Upper lobe of left lung (tissue), 4 donors: ENCODE measurements around the gene B3GNT3.

Experiments
- EP300 ChIP-seq, 4 donors: sonication (generic); formaldehyde crosslinking; IDR thresholded peaks; one replicate each; pipeline ENCODE4 v1.5.1; 2017; ENCODE audit warnings: antibody characterized with exemption in 4 of 4, control low read depth in 2 of 4
- POLR2A ChIP-seq, 4 donors: fragments of 450-650 bp; IDR thresholded peaks; one replicate each; pipeline ENCODE4 v1.5.1; 2016 to 2017; ENCODE audit warnings: antibody characterized with exemption in 4 of 4, mild to moderate bottlenecking in 2 of 4
- POLR2AphosphoS5 ChIP-seq, 2 donors: sonication (generic); formaldehyde crosslinking; IDR thresholded peaks; one replicate each; pipeline ENCODE4 v1.5.1; 2017; ENCODE audit warnings: antibody characterized with exemption in 2 of 2
- TF ChIP-seq, protein P1 (sequence below), 6 experiments: fragments of 450-650 bp in 4 of 6; fragments of 200-600 bp in 2 of 6; sonication (generic) in 2 of 6; IDR thresholded peaks; one replicate each; pipeline ENCODE4 v1.5.1; 2016 to 2019; ENCODE audit warnings: antibody characterized with exemption in 6 of 6

DNA sequence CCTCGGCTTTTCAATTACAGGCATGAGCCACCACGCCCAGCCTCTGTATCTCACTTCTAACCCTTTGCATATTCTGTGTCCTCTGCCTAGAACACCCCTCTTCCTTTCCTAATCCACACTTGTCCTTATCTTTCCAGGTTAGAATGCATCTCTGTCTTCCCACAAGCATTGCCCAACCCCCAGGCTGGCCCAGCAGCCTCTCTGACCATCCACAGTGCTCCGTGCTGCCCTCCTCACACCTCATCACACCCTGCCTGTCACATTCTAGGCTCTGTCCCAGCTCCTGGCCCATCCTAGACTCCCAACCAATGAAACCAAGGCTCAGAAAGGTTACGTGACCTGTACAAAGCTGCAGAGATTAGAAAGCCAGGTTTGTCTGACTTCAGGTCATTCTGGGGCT is 41.6 kb downstream of the B3GNT3 start:
- TF ChIP-seq POLR2A (IDR thresholded peaks at IDR 0.05) (no peak), EP300 (IDR thresholded peaks at IDR 0.05) (no peak), POLR2AphosphoS5 (IDR thresholded peaks at IDR 0.05) (no peak)
- TF ChIP-seq, protein P1, sequence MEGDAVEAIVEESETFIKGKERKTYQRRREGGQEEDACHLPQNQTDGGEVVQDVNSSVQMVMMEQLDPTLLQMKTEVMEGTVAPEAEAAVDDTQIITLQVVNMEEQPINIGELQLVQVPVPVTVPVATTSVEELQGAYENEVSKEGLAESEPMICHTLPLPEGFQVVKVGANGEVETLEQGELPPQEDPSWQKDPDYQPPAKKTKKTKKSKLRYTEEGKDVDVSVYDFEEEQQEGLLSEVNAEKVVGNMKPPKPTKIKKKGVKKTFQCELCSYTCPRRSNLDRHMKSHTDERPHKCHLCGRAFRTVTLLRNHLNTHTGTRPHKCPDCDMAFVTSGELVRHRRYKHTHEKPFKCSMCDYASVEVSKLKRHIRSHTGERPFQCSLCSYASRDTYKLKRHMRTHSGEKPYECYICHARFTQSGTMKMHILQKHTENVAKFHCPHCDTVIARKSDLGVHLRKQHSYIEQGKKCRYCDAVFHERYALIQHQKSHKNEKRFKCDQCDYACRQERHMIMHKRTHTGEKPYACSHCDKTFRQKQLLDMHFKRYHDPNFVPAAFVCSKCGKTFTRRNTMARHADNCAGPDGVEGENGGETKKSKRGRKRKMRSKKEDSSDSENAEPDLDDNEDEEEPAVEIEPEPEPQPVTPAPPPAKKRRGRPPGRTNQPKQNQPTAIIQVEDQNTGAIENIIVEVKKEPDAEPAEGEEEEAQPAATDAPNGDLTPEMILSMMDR (IDR thresholded peaks at IDR 0.05), result no peak
